NCI-H1105 treated with DMSO at 0.1 percent for 48 hours (cell line): Measurements from ENCODE around the gene SYMPK.

ENCODE experiments used
- DNase-seq: peaks from one replicate; lab custom pipeline; 2025; lab: John Stamatoyannopoulos, UW

SYMPK gene

GRCh38 chr19:45766869-45767346 is 96.0 kb downstream of the SYMPK start:
- DNase-seq = no peak

DNA sequence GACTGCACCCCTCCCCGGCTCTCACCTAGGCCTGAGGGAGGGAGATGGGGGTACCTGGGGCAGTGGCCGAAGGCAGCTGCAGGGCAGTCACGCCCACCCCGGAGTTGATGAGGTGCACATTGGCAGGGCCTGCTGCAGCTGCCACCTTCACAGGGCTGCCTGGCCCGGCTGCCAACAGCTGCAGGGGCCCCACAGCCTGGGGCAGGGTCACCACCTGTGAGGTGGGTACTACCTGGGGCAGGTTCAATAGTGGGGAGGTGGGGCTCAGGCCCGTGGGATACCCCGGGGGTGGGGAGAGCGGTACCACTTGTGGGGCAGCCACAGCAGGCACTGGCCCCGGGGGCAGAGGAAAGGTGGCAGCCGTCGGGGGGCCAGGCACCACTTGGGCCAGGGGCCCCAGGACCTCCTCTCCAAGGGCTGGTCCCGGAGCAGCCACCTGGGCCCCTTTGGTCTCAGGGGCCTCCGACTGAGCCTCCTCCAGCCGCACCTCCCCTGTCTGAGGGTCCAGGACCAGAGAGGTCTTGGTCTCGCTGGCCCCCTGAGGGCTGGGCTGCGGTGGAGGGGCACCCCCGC is 96.6 kb downstream of the SYMPK start:
- DNase-seq = no peak

DNA sequence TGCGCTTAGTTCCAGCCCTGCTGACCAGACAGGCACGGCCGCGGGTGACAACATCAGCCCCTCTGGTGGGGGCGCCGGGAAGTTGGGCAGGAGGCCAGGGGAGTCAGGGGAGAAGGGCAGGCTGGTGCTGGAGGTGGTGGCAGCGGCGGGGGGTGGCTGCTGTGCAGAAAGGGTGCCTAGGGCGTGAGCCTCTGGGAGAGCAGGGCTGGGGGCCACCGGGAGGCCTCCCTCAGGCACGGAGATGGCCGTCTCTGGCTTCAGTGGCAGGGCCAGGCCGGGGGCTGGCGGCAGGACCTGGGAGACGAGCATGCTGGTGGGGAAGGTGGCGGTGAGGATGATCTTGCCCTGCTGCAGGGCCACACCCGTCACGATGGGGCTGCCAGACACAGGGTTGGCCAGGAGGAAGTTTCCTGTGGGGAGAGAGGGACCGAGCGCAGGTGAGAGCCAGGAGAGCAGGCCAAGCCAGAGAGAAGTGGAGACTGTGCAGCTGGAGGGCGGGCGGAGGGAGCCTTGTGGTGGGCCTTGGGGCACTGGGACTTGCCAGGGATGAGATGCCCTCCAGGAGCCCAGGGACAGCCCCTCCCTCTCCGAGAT is 97.1 kb downstream of the SYMPK start:
- DNase-seq = no peak
